SU-DHL-6 (cell line): ENCODE measurements around the gene EN1.

ENCODE experiments used
- H2AFZ ChIP-seq: fragments of 200-600 bp; sonication (generic); 2 replicates; pipeline ENCODE4 v1.6.1; 2014; ENCODE audit warnings: low read depth, mild to moderate bottlenecking, moderate library complexity, mixed read lengths, antibody characterized with exemption, low read length; ENCODE audit not compliant: severe bottlenecking
- H3F3A ChIP-seq: fragments of 200-600 bp; shearing (Covaris generic); 2 replicates; pipeline ENCODE4 v1.6.0; 2016; ENCODE audit warnings: antibody characterized with exemption, mild to moderate bottlenecking; ENCODE audit not compliant: insufficient read depth
- H3K27ac ChIP-seq: fragments of 200-600 bp; sonication (generic); 2 replicates; pipeline ENCODE4 v1.5.1; 2016; ENCODE audit warnings: low read depth, mild to moderate bottlenecking, low read length, moderate library complexity, mixed read lengths
- H3K27me3 ChIP-seq: fragments of 200-600 bp; sonication (generic), shearing (Covaris generic); 2 replicates; pipeline ENCODE4 v1.6.0; 2014; ENCODE audit warnings: mild to moderate bottlenecking, low read length
- H3K36me3 ChIP-seq: fragments of 200-600 bp; sonication (generic); 2 replicates; pipeline ENCODE4 v1.6.1; 2014; ENCODE audit warnings: mild to moderate bottlenecking, low read length, mixed read lengths
- H3K4me2 ChIP-seq: fragments of 300-600, 200-600 bp; shearing (Covaris generic), sonication (generic); 2 replicates; pipeline ENCODE4 v1.6.0; 2014; ENCODE audit warnings: low read length, low read depth, mild to moderate bottlenecking; ENCODE audit not compliant: poor library complexity, severe bottlenecking
- H3K4me3 ChIP-seq: fragments of 200-600 bp; sonication (generic); 2 replicates; pipeline ENCODE4 v1.5.1; 2014; ENCODE audit warnings: antibody characterized with exemption, low read length, mild to moderate bottlenecking, mixed read lengths; ENCODE audit not compliant: insufficient read depth, poor library complexity, severe bottlenecking
- H3K79me2 ChIP-seq: fragments of 200-600 bp; sonication (generic); 2 replicates; pipeline ENCODE4 v1.6.1; 2014; ENCODE audit warnings: mild to moderate bottlenecking, low read length, moderate library complexity; ENCODE audit not compliant: insufficient read depth
- H3K9ac ChIP-seq: fragments of 200-600 bp; sonication (generic); 2 replicates; pipeline ENCODE4 v1.7.0; 2014; ENCODE audit warnings: mild to moderate bottlenecking, low read length
- H3K9me2 ChIP-seq: fragments of 200-600 bp; sonication (generic); replicated peaks from 2 replicates; pipeline ENCODE4 v1.6.1; 2014; ENCODE audit warnings: low read length; ENCODE audit not compliant: insufficient read depth
- H3K9me3 ChIP-seq: fragments of 200-600 bp; sonication (generic); 2 replicates; pipeline ENCODE4 v1.6.1; 2014; ENCODE audit warnings: low read length, mixed read lengths; ENCODE audit not compliant: insufficient read depth
- H4K20me1 ChIP-seq: fragments of 200-600 bp; sonication (generic); 2 replicates; pipeline ENCODE4 v1.6.1; 2014; ENCODE audit warnings: low read depth, mild to moderate bottlenecking, antibody characterized with exemption, low read length, moderate library complexity, mixed read lengths
- EZH2phosphoT487 ChIP-seq: fragments of 200-600 bp; sonication (generic), shearing (Covaris generic); conservative IDR thresholded peaks from 2 replicates; pipeline ENCODE4 v1.6.1; 2018; ENCODE audit warnings: mild to moderate bottlenecking, antibody characterized with exemption, low read length, moderate library complexity, mixed read lengths
- TF ChIP-seq, protein P1 (sequence below): fragments of 200-600 bp; sonication (generic); IDR thresholded peaks from one replicate; pipeline ENCODE4 v1.5.1; 2017; ENCODE audit warnings: antibody characterized with exemption, mild to moderate bottlenecking, low read length, moderate library complexity; ENCODE audit not compliant: insufficient read depth, poor library complexity, severe bottlenecking

EN1 gene

DNA sequence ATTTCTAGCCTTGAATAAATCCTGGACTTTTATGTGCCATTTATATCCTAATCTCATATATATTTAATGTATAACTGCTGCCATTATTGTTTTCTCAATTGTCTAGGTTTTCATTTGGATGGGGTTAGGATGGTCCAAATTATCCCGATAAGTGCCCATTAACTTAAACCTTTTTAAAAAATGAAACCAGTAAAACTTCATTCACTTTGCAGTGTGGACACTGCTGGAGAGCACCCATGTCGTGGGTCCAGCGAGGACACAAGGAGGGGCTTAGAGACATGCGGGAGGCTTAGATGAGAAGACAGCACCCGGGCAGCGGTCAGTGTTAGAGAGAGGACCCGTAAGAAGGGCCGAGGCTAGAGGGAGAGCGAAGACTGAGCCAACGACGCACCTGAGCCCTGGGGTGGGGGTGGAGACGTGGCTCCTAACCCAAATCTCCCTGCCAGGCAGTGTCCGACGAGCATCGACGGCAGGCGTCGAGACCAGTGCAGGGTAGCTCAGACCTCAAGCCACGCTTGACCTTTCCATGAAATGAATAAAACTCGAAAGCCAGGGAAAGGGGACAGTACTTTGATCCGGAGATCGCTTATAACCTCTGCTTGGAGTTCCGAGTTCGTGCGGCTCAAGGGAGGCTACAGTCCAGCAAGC, 9.0 kb upstream of the EN1 start:
- no peaks in the 10 kb centered on the region for H3K79me2 ChIP-seq
- H3K4me2 ChIP-seq = no peak overlapping the region

DNA sequence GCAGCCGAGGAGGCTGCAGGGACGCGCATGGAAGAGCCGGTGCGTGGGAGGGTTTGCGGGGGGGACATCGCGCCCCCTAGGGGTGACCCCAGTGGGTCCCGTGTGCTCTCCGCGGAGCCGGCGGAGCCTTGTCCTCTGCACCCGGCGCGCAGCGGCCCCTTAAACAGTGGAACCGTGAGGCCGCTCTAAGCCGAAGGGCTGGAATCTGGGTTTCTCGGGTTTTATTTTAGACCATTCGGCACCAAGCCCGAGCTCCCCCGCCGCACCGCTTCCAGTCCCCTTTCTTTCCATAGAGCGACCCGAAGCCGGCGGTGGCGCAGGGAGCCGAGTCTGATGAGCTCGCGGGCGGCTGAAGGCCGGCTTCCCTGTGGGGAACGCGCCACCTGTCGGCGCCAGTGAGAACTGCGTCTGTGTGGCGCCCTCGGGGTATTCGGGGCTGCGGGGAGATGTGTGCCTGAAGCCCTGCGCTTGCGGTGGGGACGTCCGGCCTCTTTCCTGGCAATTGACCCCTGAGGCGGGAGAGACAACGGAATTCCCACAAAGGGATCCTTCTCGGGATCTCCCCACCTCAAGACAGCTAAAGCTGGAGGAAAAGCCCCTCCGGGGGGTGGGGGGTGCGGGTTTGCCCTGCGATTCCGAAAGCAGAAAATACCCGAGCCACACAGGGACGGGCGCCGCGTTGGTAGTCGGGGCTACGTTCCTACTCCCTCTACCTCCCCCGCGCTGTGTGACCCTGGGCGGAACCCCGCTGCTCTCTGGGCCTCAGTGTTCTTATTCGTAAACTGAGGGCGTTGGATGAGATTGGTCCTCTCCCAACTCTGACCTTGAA, 8.2 kb upstream of the EN1 start:
- no peak for TF ChIP-seq EZH2phosphoT487
- TF ChIP-seq, protein P1, sequence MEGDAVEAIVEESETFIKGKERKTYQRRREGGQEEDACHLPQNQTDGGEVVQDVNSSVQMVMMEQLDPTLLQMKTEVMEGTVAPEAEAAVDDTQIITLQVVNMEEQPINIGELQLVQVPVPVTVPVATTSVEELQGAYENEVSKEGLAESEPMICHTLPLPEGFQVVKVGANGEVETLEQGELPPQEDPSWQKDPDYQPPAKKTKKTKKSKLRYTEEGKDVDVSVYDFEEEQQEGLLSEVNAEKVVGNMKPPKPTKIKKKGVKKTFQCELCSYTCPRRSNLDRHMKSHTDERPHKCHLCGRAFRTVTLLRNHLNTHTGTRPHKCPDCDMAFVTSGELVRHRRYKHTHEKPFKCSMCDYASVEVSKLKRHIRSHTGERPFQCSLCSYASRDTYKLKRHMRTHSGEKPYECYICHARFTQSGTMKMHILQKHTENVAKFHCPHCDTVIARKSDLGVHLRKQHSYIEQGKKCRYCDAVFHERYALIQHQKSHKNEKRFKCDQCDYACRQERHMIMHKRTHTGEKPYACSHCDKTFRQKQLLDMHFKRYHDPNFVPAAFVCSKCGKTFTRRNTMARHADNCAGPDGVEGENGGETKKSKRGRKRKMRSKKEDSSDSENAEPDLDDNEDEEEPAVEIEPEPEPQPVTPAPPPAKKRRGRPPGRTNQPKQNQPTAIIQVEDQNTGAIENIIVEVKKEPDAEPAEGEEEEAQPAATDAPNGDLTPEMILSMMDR = peak; percentile 82
- H3K4me3 ChIP-seq = no peak overlapping the region
- no peak overlapping the region for H3K9ac ChIP-seq
- H2AFZ ChIP-seq = no peak overlapping the region
- H3K27me3 ChIP-seq = no peaks in the 10 kb centered on the region
- no peaks in the 10 kb centered on the region for H3F3A ChIP-seq
- no peaks in the 10 kb centered on the region for H4K20me1 ChIP-seq
- no peaks in the 10 kb centered on the region for H3K9me2 ChIP-seq
- H3K36me3 ChIP-seq = no peaks in the 10 kb centered on the region
- no peaks in the 10 kb centered on the region for H3K79me2 ChIP-seq
- H3K27ac ChIP-seq = no peak overlapping the region
- H3K4me2 ChIP-seq = no peak overlapping the region
- no peaks in the 10 kb centered on the region for H3K9me3 ChIP-seq

More for the DNA sequence above, 9.0 kb upstream of the EN1 start:
- H3K9me3 ChIP-seq = no peaks in the 10 kb centered on the region
- no peaks in the 10 kb centered on the region for H3K9me2 ChIP-seq
- H3K27ac ChIP-seq = no peak overlapping the region
- no peak overlapping the region for H3K4me3 ChIP-seq
- no peaks in the 10 kb centered on the region for H3F3A ChIP-seq
- no peaks in the 10 kb centered on the region for H4K20me1 ChIP-seq
- TF ChIP-seq EZH2phosphoT487 = no peak
- TF ChIP-seq, protein P1 = no peak
- H2AFZ ChIP-seq = no peak overlapping the region
- H3K27me3 ChIP-seq = no peaks in the 10 kb centered on the region
- H3K36me3 ChIP-seq = no peaks in the 10 kb centered on the region
- H3K9ac ChIP-seq = no peak overlapping the region

- H3K9me3 ChIP-seq = no peaks in the 10 kb centered on the region
- H2AFZ ChIP-seq = no peak overlapping the region
- no peaks in the 10 kb centered on the region for H3F3A ChIP-seq
- H3K27ac ChIP-seq = no peak overlapping the region
- TF ChIP-seq, protein P1 = no peak
- no peak for TF ChIP-seq EZH2phosphoT487
- H3K4me2 ChIP-seq = no peak overlapping the region
- H3K4me3 ChIP-seq = no peak overlapping the region
- H3K79me2 ChIP-seq = no peaks in the 10 kb centered on the region
- no peaks in the 10 kb centered on the region for H4K20me1 ChIP-seq
- H3K36me3 ChIP-seq = no peaks in the 10 kb centered on the region
- no peaks in the 10 kb centered on the region for H3K27me3 ChIP-seq
- H3K9ac ChIP-seq = no peak overlapping the region
- H3K9me2 ChIP-seq = no peaks in the 10 kb centered on the region
Measured at GRCh38 chr2:118854507-118855345, 7.3 kb upstream of the EN1 start.
